ENCODE data around the gene FAM110A.

GRCh38 chr20:828987-829386, 4.5 kb upstream of the FAM110A start:
- no peak for TF ChIP-seq CTCF (IDR thresholded peaks at IDR 0.05)
- no peak for TF ChIP-seq POLR2A (IDR thresholded peaks at IDR 0.05)
